ENCODE results near the gene BCKDHB. TPM values are rescaled to one million over a fixed set of nuclear protein-coding genes. Genes with fewer than 3 reads are reported as not detected.
"Not testable (repeated sequence)": the region's sequence is repeated elsewhere in the genome, so short reads cannot be mapped to it uniquely, and the experiment has no call there.

Gene BCKDHB
- total and polyA plus RNA-seq, 8 donors: 7.8 to 44.6 (median 20.3) TPM

- Histone ChIP-seq H3K27me3 (no peaks in the 10 kb centered on the region), H3K4me1 (peaks cover 0 to 45% (median 25%) of the 10 kb centered on the region in 4 donors), H3K9me3 (no peaks in the 10 kb centered on the region), H3K27ac (peak overlapping the region in 1 of 5 donors; percentile 26), H3K4me3 (no peak overlapping the region), H3K36me3 (no peaks in the 10 kb centered on the region)
- intact Hi-C loops (cut with DNase I; ENCODE audit: low total_unique reads): no loop called here
- 46 to 73% (median 61%) methylated on average over 3 of the region's 3 CpGs for WGBS, 5 donors
- DNase-seq: peak in 1 of 2 donors; percentile 82
- TF ChIP-seq POLR2AphosphoS5 (IDR thresholded peaks at IDR 0.05) (peak; percentile 65 to 80 (median 67)), POLR2A (IDR thresholded peaks at IDR 0.05) (no peak), CTCF (IDR thresholded peaks at IDR 0.05) (no peak), EP300 (IDR thresholded peaks at IDR 0.05) (no peak)
Measured at GRCh38 chr6:80210618-80211017, 104.1 kb downstream of the BCKDHB start.

- no peak for TF ChIP-seq POLR2A (IDR thresholded peaks at IDR 0.05)
- TF ChIP-seq CTCF (IDR thresholded peaks at IDR 0.05): no peak
- TF ChIP-seq EP300 (IDR thresholded peaks at IDR 0.05): no peak
- TF ChIP-seq POLR2AphosphoS5 (IDR thresholded peaks at IDR 0.05): no peak
- Histone ChIP-seq H3K27me3 (no peaks in the 10 kb centered on the region), H3K27ac (peak overlapping the region in 2 of 5 donors; percentile 10 to 26), H3K4me3 (no peak overlapping the region), H3K36me3 (no peaks in the 10 kb centered on the region), H3K4me1 (peaks cover 0 to 45% (median 25%) of the 10 kb centered on the region in 4 donors), H3K9me3 (no peaks in the 10 kb centered on the region)
- DNase-seq: no peak
- intact Hi-C loops (cut with DNase I; ENCODE audit: low total_unique reads): no loop called here
- WGBS, 5 donors: 86 to 95% (median 91%) methylated on average over 3 of the region's 3 CpGs
Measured at GRCh38 chr6:80211286-80211685, 104.8 kb downstream of the BCKDHB start.

- H3K4me1 ChIP-seq: peaks cover 0 to 45% (median 25%) of the 10 kb centered on the region in 4 donors
- H3K36me3 ChIP-seq; intact Hi-C loops (cut with DNase I; ENCODE audit: low total_unique reads); H3K4me3 ChIP-seq; H3K9me3 ChIP-seq; H3K27me3 ChIP-seq: not testable (repeated sequence)
- WGBS, 5 donors: 21 to 55% (median 31%) methylated on average over 4 of the region's 4 CpGs
- peak in 1 of 3 donors; percentile 20 for TF ChIP-seq POLR2AphosphoS5 (IDR thresholded peaks at IDR 0.05)
- DNase-seq: peak in 1 of 2 donors; percentile 44
- peak overlapping the region in 2 of 5 donors; percentile 10 to 26 for H3K27ac ChIP-seq
Measured at GRCh38 chr6:80211890-80212289, 105.4 kb downstream of the BCKDHB start.

GRCh38 chr6:80214436-80215022 is 108.1 kb downstream of the BCKDHB start:
- H3K4me1 ChIP-seq: peaks cover 0 to 45% (median 27%) of the 10 kb centered on the region in 4 donors
- H3K27ac ChIP-seq: no peak overlapping the region
- H3K36me3 ChIP-seq: peaks cover 0 to 3% (median 1%) of the 10 kb centered on the region in 4 donors
- no peaks in the 10 kb centered on the region for H3K27me3 ChIP-seq
- WGBS, 5 donors: 42 to 54% (median 51%) methylated on average over 4 of the region's 4 CpGs
- TF ChIP-seq POLR2A (IDR thresholded peaks at IDR 0.05) (no peak), CTCF (IDR thresholded peaks at IDR 0.05) (peak in 5 of 7 experiments; percentile 36 to 62 (median 53))
- H3K9me3 ChIP-seq: no peaks in the 10 kb centered on the region
- peak; percentile 30 to 76 for DNase-seq
- no peak overlapping the region for H3K4me3 ChIP-seq
- intact Hi-C loops (cut with DNase I; ENCODE audit: low total_unique reads): no loop called here

- TF ChIP-seq EP300 (IDR thresholded peaks at IDR 0.05) (no peak), CTCF (IDR thresholded peaks at IDR 0.05) (no peak), POLR2AphosphoS5 (IDR thresholded peaks at IDR 0.05) (no peak), POLR2A (IDR thresholded peaks at IDR 0.05) (no peak)
- Histone ChIP-seq H3K36me3 (peaks cover 0 to 6% (median 2%) of the 10 kb centered on the region in 4 donors), H3K4me1 (peaks cover 0 to 45% (median 27%) of the 10 kb centered on the region in 4 donors), H3K4me3 (no peak overlapping the region), H3K9me3 (no peaks in the 10 kb centered on the region), H3K27me3 (no peaks in the 10 kb centered on the region), H3K27ac (no peak overlapping the region)
- no peak for DNase-seq
- intact Hi-C loops (cut with DNase I; ENCODE audit: low total_unique reads): no loop called here
- WGBS, 5 donors: 81 to 90% (median 89%) methylated on average over 1 of the region's 1 CpG
Measured at GRCh38 chr6:80215063-80215462, 108.6 kb downstream of the BCKDHB start.

Data from stomach (tissue), 9 donors.